Measurements from ENCODE around the gene FCHSD2. TPM values are rescaled to one million over a fixed set of nuclear protein-coding genes. Genes with fewer than 3 reads are reported as not detected.
A peak's percentile ranks its signal among the peaks of the same experiment; 100 is the strongest.

FCHSD2 gene
- total RNA-seq, 1 donor from 2014 or later = 59.0 TPM

DNA sequence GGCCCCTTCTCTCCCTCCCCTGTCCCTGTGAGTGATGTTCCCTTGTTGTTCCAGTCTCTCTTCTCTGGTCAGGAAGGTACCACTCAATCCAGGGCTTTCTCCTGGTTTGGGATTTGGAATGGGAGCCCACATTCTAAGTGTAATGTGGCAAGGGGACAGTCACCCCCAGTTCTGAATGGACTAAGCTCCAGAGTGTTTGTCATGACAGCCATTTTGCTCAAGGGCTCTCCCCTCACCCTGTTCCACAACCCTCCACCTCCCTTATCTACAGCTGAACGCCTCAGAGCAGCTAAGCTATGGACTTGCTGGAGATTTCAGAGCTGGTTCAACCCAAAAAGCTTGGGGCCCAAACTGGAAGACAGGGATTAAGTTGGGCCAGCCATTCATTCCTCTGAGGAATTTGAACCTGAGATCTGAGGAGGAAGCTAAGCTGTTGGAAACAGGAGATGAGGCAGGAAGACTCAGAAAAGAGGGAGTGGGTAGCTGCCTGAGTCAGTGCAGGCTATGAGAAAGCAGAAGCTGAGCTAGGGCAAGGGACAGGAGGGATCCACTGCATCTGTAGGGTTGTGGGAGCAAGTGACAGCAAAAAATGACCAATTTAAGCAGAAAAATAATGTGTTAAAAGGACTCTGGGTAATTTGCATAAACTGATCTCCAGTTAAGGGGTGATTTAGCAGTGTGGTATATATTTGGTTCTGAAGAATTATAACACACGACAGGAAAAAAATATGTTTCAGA is 22.9 kb upstream of the FCHSD2 start:
- Histone ChIP-seq H3K27ac (no peak overlapping the region), H3K4me3 (no peak overlapping the region), H3K4me1 (no peaks in the 10 kb centered on the region), H3K27me3 (ENCODE audit: low read depth) (no peaks in the 10 kb centered on the region), H3K36me3 (no peaks in the 10 kb centered on the region), H3K9me3 (no peaks in the 10 kb centered on the region)
- TF ChIP-seq, protein P1, sequence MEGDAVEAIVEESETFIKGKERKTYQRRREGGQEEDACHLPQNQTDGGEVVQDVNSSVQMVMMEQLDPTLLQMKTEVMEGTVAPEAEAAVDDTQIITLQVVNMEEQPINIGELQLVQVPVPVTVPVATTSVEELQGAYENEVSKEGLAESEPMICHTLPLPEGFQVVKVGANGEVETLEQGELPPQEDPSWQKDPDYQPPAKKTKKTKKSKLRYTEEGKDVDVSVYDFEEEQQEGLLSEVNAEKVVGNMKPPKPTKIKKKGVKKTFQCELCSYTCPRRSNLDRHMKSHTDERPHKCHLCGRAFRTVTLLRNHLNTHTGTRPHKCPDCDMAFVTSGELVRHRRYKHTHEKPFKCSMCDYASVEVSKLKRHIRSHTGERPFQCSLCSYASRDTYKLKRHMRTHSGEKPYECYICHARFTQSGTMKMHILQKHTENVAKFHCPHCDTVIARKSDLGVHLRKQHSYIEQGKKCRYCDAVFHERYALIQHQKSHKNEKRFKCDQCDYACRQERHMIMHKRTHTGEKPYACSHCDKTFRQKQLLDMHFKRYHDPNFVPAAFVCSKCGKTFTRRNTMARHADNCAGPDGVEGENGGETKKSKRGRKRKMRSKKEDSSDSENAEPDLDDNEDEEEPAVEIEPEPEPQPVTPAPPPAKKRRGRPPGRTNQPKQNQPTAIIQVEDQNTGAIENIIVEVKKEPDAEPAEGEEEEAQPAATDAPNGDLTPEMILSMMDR (IDR thresholded peaks at IDR 0.05) = no peak
- ATAC-seq = no peak
- intact Hi-C loops (cut with DNase I) = no loop called here
- no peak for DNase-seq

DNA sequence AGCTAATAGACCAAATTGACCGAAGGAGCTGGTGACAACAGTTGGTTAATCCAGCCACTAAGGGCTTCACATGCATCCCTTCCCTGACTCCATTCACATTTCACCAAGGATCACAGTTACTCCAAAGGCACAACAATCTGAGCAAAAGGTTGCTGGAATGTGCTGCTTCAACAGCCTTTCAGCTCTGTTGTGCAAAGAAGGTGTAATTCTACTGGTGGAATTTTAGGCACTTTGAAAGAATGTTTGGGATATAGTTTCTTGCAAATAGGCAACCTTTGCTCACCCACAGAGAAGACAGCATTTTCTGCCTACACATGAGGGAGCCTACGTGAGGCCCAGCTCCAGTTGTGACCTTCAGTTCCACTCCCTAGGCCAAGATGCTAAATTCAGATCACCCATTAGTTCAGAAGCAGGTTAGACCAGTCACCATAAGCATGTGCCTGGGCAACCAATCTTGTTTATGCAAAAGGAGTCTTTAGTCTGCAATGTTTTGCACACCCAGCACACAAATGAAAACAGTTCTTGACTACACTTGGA is 21.6 kb upstream of the FCHSD2 start:
- no peak overlapping the region for H3K27ac ChIP-seq
- H3K9me3 ChIP-seq = no peaks in the 10 kb centered on the region
- no peaks in the 10 kb centered on the region for H3K27me3 ChIP-seq (ENCODE audit: low read depth)
- TF ChIP-seq, protein P1 (IDR thresholded peaks at IDR 0.05) = no peak
- intact Hi-C loops (cut with DNase I) = no loop called here
- H3K36me3 ChIP-seq = no peaks in the 10 kb centered on the region
- H3K4me1 ChIP-seq = peaks cover 9% of the 10 kb centered on the region
- no peak for ATAC-seq
- no peak for DNase-seq
- H3K4me3 ChIP-seq = no peak overlapping the region

DNA sequence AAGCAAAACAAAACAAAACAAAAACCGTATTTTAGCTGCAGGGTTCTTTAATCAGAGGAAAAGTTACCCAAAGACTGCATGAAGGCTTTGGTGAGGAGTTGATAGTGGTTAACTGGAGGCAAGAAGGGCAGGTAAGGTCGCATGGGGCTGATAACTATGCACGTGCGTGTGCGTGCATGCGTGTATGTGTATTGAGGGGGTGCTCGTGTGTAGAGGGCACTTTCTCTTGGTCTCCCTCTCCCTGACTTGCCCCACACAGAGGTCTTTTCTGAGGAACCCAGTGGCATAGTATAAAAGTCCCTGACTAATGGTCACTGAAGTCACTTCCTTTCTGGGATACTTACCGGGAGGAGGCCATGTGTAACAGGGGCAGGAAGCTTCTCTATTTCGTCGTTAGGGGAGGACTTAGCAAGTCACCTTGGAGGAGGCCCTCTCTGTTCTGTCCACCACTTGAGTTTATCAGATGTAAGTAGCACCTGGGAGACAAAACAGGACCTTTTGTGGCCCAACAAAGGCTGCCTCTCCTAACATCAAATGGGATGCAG is 20.1 kb upstream of the FCHSD2 start:
- TF ChIP-seq, protein P1 (IDR thresholded peaks at IDR 0.05) = no peak
- no peak for ATAC-seq
- no peaks in the 10 kb centered on the region for H3K9me3 ChIP-seq
- peaks cover 23% of the 10 kb centered on the region for H3K4me1 ChIP-seq
- DNase-seq = no peak
- intact Hi-C loops (cut with DNase I) = no loop called here
- H3K36me3 ChIP-seq = no peaks in the 10 kb centered on the region
- H3K4me3 ChIP-seq = no peak overlapping the region
- H3K27ac ChIP-seq = no peak overlapping the region
- no peaks in the 10 kb centered on the region for H3K27me3 ChIP-seq (ENCODE audit: low read depth)

DNA sequence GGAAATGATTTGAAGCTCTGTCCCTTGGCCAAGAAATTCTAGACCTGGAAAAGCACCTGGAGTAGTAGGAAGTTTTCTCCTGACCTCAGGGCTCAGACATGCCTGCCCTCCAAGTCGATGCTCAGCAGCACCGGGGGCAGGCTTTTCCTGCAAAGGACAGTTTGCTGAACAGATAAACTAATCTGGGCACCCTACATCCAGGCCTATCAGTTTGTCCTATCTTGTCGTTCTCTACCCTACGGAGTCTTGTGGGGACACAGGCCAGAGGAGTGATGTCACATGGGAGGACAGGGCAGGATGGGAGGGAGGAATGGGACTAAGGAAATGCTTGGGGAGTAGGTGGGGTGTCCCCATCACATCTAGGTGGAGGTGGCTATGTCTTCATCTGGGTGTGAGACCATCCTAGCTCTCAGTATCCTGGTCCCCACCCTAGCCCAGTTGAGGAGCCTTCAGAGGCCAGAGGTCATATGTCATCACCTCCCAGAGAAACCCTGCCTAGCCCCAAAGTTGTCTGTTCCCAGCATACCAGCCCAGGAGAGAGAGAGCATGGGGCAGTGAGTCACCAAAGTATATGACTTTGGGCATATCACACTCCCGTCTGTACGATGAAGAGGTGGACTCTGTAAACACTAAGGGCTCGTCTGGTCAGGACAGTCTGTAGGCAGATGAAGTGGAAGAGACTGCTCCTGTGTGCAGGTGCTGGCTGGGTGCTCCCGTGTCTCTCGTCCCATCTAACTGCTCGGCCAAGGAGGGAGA is 18.1 kb upstream of the FCHSD2 start:
- intact Hi-C loops (cut with DNase I) = no loop called here
- TF ChIP-seq, protein P1 (IDR thresholded peaks at IDR 0.05) = no peak
- no peak overlapping the region for H3K27ac ChIP-seq
- H3K4me1 ChIP-seq = peaks cover 31% of the 10 kb centered on the region
- no peaks in the 10 kb centered on the region for H3K36me3 ChIP-seq
- DNase-seq = no peak
- H3K4me3 ChIP-seq = no peak overlapping the region
- H3K9me3 ChIP-seq = no peaks in the 10 kb centered on the region
- no peaks in the 10 kb centered on the region for H3K27me3 ChIP-seq (ENCODE audit: low read depth)
- no peak for ATAC-seq

DNA sequence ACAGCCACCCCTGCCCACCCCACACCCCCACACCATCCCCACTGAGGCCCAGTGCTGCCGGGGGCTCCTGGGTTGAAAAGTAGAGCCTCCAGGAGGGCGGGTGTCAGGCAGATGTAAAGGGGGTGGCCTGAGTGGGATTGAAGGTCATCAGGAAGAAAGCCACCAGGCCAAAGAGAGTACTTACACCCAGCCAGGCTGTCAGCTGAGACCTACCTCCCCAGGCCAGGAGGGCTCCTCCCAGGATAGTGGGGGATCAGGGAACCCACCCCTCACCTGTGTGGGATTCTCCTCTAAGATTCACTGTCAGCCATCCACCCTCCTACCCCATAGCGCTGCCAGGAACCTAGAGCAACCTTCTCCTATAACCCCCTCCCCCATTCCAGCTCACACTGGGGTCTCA is 17.2 kb upstream of the FCHSD2 start:
- Histone ChIP-seq H3K4me1 (peaks cover 32% of the 10 kb centered on the region), H3K9me3 (no peaks in the 10 kb centered on the region), H3K27ac (peak overlapping the region; percentile 40), H3K36me3 (no peaks in the 10 kb centered on the region), H3K4me3 (no peak overlapping the region), H3K27me3 (ENCODE audit: low read depth) (no peaks in the 10 kb centered on the region)
- ATAC-seq (no peak), DNase-seq (no peak)
- intact Hi-C loops (cut with DNase I) = no loop called here
- TF ChIP-seq, protein P1 (IDR thresholded peaks at IDR 0.05) = no peak
